HG02798 (cell line): ENCODE measurements around the gene RASA3.

ENCODE experiments used
- ATAC-seq: cut with Tn5 transposase; IDR thresholded peaks from one replicate; pipeline ENCODE4 v1.9.1; 2021; ENCODE audit warnings: mild to moderate bottlenecking; ENCODE audit not compliant: unreplicated experiment, poor library complexity

Gene RASA3

DNA sequence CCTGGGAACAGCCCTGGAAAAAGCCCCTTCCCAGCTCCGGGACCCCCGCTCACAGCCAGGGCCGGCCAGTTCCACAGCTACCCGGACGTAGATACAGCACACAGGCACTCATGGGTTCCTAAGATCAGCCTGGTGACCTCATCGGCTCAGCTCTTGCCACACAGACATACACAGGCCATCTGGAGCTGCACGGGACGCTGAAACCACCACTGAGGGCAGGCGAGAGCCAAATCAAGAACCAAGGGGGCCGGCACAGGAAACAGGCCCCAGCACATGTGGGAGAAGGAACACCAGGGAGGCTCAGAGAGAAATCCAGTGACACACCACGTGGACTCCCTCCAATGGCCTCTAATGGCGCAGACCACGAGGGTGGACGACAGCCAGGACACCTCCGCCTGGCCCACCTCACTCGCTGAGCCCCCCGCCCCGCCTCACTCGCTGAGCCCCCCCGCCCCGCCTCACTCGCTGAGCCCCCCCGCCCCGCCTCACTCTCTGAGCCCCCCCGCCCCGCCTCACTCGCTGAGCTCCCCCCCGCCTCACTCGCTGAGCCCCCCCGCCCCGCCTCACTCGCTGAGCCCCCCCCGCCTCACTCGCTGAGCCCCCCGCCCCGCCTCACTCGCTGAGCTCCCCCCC lies 88.9 kb downstream of the RASA3 start:
- no peak for ATAC-seq

DNA sequence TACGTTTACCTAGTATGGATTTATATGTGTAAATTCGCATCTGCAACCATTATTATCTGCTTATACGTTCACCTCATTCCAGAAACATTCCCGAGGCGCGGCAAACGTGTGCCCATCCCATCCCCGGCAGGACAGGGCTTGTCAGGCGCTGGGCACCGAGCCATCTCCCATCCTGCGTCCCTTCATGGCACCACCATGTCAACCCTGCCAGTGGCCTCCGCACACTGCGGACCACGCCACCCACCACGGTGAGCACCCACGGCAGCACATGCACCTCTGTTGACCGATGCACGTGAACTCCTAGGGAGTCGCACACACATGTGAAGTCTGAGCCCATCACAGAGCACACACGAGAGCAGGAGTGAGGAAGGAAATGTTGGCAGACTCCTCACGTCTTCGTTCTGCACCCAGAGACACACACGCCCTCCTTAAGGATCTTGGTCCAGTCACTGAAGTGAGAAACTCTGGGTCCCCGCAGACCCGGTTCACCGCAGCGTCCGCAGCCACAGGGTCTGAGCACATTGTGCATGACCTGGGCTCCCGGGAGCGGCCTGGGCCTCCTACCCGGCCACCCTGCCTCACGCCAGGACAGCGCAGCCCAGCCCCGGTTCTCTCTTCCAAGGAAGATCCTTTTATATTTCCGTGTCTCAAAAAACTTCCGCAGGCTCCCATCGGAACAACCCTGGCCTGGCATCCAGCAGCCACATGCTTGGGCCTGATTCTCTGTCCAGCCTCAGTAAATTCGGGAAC lies 90.2 kb downstream of the RASA3 start:
- ATAC-seq, result no peak

DNA sequence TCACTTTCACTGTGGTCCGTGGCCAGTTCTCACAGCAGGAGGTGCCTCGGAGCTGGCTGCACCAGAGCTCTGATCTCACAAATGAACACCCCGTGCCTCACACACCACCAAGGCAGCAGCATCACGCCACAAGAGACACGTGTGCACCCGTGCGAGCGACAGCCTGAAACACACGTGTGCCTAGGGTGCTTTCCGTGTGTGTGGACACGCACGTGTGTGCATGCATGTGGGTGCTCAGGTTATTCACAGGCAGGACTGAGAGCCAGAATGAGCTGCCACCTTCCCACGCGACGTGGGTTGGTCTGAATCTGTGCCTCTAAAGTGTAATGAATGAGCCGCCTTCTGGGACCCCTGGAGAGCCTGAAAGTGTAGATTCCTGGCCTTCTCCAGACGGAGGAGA lies 90.9 kb downstream of the RASA3 start:
- ATAC-seq, result no peak

DNA sequence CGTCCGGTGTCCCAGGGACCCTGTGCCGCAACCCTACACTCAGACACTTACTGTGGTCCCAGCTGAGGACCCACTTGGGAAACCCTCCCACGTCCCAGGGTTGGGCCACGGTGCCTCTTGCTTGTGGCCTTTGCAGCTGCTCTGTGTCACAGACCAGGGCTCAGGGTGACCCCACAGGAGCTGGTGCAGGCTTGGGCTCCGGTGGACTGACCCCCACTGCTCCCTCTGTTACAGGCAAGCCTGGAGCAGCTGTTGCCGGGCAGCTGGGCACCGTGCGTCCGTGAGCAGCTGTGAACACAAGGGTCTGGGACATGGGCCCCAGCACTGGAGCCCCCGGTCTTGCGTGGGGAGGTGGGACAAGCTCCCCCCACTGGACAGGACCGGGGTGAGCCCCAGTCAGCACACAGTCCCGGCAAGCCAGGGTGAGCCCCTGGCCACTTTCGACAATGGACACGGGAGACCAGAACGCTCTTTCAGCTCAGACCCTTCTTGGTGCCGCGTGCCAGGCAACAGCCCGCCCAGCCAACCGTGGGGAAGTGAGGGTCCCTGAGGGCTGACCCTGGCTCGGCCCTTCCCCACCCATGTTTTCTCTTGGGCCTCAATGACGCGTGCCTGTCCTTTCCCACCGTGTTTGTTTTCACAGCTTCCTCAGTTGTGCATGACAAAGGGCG lies 92.8 kb downstream of the RASA3 start:
- ATAC-seq, result no peak

DNA sequence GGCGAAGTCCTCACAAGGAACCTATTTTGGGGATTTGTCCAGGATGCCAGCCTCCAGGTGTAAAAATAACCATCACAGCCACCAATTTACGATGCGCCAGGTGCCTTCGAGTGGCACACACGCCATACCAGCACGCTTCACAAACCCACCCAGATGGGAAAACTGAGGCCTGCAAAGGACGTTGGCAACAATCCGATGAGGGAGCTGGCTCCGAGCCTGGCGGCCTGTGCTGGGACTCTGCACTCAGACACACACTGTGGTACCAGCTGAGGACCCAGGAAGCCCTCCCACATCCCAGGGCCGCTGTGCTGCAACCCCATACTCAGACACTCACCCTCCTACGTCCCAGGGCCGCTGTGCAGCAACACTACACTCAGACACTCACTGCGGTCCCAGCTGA lies 93.5 kb downstream of the RASA3 start:
- no peak for ATAC-seq

DNA sequence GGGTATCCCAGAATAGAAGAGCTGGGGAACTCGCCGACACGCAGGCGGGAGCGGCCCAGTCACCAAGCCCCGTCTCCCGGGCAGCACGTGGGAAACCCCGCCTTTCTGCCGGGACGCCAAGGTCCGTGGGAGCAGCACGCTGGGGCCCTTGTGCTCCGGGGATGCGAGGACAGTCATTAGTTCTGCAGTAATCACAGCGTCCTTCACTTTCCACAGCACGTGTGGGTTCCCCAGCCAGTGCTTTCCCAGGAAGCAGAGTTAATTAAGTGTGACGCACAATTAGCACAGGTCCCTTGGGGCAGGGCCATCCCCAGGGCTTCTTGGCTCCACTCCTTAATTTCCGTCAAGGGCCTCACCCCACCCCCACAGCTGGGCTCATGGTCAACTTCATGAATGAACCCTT lies 94.2 kb downstream of the RASA3 start:
- ATAC-seq, result no peak

DNA sequence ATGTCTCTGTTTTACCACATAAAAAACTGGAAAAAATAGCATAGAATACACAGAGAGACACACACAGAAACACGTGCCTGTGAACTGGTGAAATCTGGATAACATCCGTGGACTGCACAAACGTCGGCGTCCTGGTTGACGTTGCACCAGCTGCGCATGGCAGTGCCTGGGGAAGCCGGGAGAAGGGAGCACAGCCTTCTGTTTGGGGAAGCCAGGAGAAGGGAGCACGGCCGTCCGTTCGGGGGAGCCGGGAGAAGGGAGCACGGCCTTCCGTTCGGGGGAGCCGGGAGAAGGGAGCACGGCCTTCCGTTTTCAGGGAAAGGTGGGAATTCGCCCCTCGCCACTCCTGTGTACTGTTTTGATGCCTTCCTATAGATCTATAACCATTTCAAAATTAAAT lies 94.7 kb downstream of the RASA3 start:
- ATAC-seq, result no peak

DNA sequence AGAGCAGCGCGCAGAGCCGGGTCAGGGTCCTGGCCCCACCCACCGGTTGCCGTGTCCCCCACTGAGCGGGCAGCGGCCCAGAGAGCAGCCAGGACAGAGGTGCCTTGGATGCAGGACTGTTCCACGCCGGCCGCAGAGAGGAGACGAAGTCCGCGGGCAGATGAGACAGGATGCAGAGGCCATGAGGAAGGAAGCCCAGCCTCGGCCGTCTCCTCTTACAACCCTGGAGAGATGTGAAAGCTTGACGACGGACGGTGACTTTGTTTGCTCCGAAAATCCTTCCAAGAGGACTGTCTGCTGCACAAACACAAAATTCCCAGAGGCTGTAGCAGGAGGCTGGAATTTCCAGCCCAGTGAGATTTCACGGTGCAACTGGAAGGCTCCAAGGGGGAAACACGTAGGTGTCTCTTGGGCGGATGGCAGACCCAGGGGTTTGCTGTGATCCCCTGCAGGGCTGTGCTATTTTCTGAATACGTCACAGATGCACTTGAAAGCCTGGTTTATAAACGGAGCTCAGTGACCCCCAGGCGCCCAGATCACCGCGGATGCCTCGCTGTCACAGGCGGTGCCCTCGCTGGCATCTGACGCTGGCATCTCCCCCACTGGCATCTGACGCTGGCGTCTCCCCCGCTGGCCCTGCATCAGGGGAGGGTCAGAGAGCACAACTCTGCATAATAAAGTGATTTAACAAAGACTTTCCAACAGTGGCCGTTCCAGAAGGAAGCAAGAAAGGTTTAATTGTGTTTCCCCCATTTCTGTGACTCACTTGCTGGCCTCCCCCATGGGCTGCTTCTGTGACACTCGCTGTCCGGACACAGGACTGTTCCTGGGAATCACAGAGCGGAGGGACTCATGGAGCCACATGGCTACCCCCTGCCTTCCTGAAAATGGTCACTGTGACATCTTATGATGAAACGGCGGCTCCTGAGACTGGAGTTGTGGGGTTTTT lies 96.6 kb downstream of the RASA3 start:
- ATAC-seq, result no peak

DNA sequence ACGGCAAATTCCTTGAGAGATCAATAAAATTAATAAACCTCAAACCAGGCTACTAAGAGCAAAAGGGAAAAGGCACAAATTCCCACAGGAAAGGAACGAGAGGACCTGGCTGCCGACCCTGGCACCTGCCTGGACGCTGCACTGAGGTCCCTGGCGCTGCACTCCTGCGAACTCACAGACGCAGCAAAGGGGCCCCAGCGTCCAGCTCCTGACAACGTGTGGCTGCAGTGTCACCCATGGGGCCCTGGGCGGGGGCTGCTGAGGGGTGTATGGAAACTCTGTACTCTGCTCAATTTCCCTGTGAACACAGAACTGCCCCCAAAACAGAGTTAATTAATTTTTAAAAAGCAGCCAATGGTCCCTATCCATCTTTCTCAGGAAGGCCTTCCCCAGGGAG lies 97.2 kb downstream of the RASA3 start:
- ATAC-seq, result no peak

DNA sequence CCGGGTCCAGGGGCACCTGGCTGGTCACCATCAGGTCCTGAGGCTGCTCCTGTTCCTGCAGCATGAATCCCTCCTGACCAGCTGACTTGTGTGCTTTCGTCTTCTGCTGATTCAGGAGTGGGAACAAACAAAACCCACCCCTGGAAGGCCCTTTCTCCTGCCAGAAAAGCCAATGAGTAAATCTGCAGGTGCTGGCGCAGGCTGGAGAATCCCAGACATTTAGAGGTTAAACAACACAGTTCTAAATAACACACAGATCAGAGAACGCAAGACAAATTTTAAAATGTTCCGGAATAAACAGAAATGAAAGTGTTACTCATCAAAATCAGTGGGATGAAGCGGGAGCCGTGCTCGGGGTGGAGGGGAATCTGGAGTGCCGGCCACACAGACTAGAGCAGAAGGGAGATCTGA lies 97.9 kb downstream of the RASA3 start:
- ATAC-seq, result no peak

DNA sequence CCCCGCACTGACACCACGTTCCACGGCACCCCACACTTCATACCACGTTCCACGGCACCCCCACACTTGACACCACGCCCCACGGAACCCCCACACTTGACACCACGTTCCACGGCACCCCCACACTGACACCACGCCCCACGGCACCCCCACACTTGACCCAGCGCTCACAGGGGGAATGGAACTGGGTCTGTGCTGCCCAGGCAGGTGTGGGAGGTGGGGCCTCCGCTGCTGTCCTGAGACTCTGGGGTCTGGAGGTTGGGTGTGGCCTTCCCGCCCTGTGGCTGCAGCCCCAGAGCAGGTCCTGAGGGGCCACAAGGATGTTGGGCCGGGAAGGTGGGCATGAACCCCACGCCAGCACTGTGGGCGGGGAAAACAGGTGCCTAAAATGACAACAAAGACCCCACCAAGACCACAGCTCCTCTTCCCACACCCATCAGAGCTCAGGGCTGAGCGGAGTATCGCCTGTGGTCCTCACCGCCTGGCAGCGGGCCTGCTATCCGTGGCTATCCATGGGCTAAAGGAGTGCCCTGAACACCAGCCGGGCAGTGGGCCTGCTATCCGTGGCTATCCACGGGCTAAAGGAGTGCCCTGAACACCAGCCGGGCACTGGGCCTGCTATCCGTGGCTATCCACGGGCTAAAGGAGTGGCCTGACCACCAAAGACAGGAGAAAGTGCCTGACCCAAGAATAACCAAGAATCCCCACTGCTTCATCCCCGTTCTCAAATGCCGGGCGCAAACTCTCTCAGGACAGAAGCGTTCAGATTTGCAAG lies 98.7 kb downstream of the RASA3 start:
- ATAC-seq, result no peak

DNA sequence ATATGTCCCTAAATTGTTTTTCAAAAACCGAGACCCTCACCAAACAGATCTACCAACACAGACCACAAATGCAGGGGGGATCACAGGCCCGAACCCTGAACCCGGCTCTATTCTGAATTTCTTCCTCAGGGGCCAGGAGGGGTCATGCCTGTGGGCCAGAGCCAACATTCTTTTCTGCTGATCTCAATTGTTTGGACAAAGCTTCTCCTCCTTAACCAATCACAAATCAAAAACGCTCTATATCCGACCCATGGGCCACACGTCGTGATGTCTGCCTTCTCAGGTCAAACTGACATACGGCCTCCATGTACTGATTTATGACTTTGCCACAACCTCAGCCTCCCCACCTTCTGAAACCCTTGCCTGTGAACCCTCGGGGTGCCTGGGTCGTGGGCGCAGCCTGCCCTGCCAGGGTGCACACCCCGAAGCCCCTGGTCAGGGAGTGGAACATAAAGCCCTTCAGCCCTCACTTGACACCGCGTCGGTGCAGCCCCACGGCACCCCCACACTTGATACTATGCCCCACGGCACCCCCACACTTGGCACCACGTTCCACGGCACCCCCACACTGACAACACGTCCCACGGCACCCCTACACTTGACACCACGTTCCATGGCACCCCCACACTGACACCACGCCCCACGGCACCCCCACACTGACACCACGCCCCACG lies 100.2 kb downstream of the RASA3 start:
- no peak for ATAC-seq

DNA sequence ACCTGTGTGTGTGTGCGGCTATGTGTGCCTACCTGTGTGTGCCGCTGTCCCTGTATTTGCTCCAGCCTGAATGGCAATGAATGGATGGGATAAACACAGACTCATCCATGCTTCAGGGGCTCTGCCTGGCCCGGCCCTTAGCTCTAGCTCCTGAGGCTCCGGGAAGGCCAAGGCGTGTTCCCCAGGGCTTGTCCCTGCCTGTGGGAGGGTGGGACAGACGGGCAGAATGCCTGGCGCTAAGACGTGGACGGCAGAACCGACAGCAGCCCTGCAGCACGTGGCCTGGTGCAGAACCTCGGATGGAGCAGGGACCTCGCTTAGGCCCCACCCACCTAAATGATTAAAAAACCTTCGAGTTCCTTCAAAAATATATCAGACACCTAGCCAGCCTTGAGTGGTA lies 100.8 kb downstream of the RASA3 start:
- no peak for ATAC-seq

DNA sequence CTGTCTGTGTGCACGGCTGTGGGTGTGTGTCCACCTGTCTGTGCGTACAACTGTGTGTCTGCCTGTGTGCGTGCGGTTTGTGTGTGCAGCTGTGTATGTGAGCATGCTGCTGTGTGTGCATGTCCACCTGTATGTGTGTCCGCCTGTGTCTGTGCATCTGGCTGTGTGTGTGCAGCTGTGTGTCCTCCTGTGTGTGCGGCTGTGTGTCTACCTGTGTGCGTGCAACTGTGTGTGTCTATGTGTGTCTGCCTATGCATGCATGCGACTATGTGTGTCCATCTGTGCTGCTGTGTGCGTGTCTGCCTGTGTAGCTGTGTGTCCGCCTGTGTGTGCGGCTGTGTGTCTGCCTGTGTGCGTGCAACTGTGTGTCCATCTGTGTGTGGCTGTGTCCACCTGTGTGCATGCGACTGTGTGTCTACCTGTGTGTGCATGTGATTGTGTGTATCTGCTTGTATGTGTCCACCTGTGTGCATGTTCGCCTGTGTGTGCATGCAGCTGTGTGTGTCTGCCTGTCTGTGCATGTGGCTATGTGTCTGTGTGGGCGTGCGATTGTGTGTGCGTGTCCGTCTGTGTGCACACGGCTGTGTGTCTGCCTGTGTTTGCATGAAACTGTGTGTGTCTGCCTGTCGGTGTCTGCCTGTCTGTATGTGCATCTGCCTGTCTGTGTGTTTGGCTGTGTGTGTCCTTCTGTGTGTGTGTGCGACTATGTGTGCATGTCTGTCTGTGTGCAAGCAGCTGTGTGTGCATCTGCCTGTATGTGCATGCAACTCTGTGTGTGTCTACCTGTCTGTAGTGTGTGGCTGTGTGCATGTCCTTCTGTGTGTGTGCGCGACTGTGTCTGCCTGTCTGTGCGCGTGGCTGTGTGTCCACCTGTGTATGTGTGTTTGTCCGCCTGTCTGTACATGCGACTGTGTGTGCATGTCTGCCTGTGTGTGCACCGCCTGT lies 101.5 kb downstream of the RASA3 start:
- ATAC-seq, result no peak

DNA sequence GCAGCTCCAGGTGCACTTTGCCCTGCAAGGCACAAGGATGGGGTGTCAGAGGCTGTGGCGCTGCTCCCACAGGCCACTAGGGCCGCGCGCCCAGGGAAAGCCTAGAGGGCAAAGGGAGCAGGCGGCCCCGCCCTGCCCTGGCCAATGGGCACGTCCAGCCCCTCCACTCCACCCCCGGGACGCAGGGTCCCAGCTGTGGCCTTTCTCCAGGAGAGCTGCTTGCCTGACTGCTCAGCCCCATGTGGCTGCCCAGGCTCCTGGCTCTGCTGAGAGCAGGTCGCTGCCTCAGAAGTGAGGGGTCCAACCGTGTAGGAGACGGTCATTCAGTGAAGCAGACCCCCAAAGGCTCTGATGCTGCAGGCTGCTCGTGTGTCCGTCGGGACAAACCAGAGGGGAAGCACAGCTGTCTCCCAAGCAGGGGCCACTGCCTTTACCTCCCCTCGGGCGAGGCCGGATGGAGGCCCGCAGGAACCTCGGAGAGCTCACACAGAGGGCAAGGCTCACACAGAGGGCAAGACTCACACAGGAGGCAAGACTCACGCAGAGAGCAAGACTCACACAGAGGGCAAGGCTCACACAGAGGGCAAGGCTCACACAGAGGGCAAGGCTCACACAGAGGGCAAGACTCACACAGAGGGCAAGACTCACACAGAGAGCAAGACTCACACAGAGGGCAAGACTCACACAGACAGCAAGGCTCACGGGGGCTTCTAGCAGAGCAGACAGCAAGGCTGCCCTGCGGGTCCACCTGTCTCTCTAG lies 102.4 kb downstream of the RASA3 start:
- no peak for ATAC-seq

DNA sequence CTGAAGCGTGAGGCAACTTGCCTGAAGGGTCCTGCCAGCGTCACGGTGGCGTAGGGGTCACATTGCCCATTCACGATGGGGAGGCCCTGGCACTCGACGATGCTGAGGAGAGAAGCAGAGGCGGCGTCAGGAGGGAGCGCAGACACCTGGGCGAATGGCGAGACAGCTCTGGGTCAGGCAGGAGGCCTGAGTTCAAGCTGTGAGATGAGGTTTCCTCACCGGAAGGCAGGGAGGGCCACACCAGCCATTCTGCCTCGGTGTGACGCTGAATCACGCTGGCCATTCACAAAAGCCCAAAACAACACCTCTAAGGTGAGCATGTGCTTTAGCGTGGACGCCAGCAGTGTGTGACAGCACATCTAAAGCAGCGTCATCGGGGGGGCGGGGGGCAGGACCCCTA lies 104.6 kb downstream of the RASA3 start:
- ATAC-seq, result no peak

DNA sequence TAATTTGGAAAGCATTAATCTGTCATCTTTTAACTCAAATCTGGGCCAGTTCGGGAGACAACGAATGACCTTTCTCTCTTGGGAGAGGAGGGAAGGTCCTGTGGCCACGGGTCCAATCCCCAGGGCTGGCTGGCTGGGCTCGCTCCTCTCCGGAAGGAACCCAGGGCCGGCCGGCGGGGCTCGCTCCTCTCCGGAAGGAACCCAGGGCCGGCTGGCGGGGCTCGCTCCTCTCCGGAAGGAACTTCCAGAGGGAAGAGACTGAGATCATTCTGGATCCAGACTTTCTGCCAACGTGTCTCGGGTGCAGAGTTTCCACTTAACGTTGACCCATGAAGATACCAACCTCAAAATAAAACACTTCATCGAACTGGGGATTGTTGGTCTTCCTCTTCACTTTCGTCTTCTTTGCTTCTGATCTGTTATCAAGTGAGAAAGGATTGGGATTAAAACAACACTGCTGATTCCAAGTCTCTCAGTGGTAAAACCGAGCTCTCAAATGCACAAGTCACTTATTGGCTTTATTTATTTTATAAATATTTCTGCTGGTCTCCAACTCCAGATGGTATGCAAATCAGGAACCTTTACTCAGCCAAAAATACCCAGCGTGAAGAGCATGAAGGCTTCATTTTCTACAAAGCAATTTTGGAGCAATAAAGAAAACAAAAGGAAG lies 105.2 kb downstream of the RASA3 start:
- ATAC-seq, result no peak
